MCF 10A (cell line): ENCODE data around the gene CDC14B. TPM values are rescaled to one million over a fixed set of nuclear protein-coding genes. Genes with fewer than 3 reads are reported as not detected.
A peak's percentile ranks its signal among the peaks of the same experiment; 100 is the strongest.

Experiments
- BruUV-seq: library from RNA; stranded (reverse); fragments of 400-500 nt; replicated peaks from 2 replicates; lab custom pipeline; 2021; lab: Mats Ljungman, UMichigan
- CTCF ChIA-PET: fragments of 300-600 bp; sonication (Branson Sonifier 250); formaldehyde crosslinking; extraction: SDS; loops from one replicate; lab custom pipeline; 2021; ENCODE audit warnings: antibody characterized with exemption, inconsistent platforms; lab: Yijun Ruan, JAX
- POLR2A ChIA-PET: fragments of 300-600, 350-650 bp; sonication (Branson Sonifier 250); formaldehyde crosslinking; extraction: SDS; loops from one replicate; lab custom pipeline; 2020; ENCODE audit warnings: antibody characterized with exemption, inconsistent platforms; lab: Yijun Ruan, JAX
- DNase-seq: peaks from one replicate; pipeline ENCODE4 v3.0.0-alpha.2; 2018; ENCODE audit not compliant: unreplicated experiment
- H3K27ac Mint-ChIP-seq: one replicate; pipeline ENCODE4 v1.8.0; 2022; ENCODE audit warnings: mild to moderate bottlenecking, low read depth, mixed read lengths; ENCODE audit not compliant: unreplicated experiment
- H3K27me3 Mint-ChIP-seq: one replicate; pipeline ENCODE4 v1.8.0; 2022; ENCODE audit warnings: mixed read lengths; ENCODE audit not compliant: insufficient read depth, unreplicated experiment
- H3K36me3 Mint-ChIP-seq: one replicate; pipeline ENCODE4 v1.8.0; 2022; ENCODE audit warnings: mild to moderate bottlenecking, moderate library complexity, mixed read lengths; ENCODE audit not compliant: insufficient read depth, unreplicated experiment
- H3K4me1 Mint-ChIP-seq: one replicate; pipeline ENCODE4 v1.8.0; 2022; ENCODE audit warnings: mixed read lengths; ENCODE audit not compliant: insufficient read depth, unreplicated experiment
- H3K4me3 Mint-ChIP-seq: one replicate; pipeline ENCODE4 v1.8.0; 2022; ENCODE audit warnings: mild to moderate bottlenecking, moderate library complexity, mixed read lengths; ENCODE audit not compliant: unreplicated experiment
- H3K9me3 Mint-ChIP-seq: one replicate; pipeline ENCODE4 v1.8.0; 2022; ENCODE audit warnings: mixed read lengths; ENCODE audit not compliant: unreplicated experiment
- intact Hi-C: fragments of 100-400 bp; cut with micrococcal nuclease; formaldehyde crosslinking; loops from 2 replicates; pipeline ENCODE4 v1.14.1; 2022
- total RNA-seq: library from RNA; stranded (reverse); gene quantifications from 2 replicates; pipeline ENCODE4 v1.2.3, GENCODE V29; 2022
- TF ChIP-seq, protein P1 (sequence below): fragments of 200-600 bp; IDR thresholded peaks from one replicate; pipeline ENCODE4 v1.8.0; 2022; ENCODE audit warnings: antibody characterized with exemption, mild to moderate bottlenecking; ENCODE audit not compliant: unreplicated experiment

CDC14B gene
- total RNA-seq, 1 experiment from 2014 or later = 7.0 TPM

DNA sequence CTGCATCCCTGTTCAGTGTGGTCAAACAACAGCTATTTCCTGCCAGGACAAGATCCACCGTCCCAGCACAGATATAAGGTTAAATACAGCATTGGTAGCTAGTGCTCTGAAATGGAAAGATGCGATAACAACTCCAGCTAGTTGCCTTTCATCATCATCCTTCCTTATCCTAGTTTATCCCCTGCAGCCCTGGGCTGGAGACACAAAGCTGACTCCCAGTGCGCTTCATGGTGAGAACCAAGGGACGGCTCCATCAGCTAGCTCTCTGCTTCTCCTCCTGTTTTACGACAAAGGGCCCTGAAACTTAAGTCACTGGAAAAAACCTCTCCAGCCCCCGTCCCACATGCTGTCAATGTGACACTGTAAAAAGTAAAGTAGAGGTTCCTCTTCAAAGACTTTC is 37.9 kb downstream of the CDC14B start:
- no TSS peak for BruUV-seq
- no peak for DNase-seq

DNA sequence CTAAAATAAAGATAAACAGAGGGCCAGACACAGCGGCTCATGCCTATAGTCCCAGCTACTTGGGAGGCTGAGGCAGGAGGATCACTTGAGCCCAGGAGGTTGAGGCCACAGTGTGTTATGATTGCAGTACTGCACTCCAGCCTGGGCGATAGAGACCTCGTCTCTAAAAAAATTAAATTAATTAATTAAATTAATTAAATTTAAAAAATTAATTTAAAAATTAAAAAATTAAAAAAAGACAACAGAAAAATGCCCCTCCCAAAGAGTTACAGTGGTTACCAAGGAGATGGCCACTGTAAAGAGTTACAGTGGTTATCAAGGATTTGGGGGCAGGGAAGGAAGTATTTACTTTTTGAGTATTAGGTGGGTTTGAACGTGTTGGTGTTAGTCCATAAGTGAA is 38.3 kb downstream of the CDC14B start:
- CTCF ChIA-PET = interaction anchor here (1.1 kb wide), 1 partner anchor 18 kb away, joined by 7 read pairs; no protein-coding TSS in a partner anchor

More for the DNA sequence above, 37.9 kb downstream of the CDC14B start:
- H3K27me3 Mint-ChIP-seq = no peaks in the 10 kb centered on the region
- H3K27ac Mint-ChIP-seq = peak overlapping the region; percentile 64
- no peaks in the 10 kb centered on the region for H3K36me3 Mint-ChIP-seq
- ChIA-PET CTCF (interaction anchor here (0.5 to 1.1 kb wide), 2 partner anchors 18 to 35 kb away, joined by 3 to 7 read pairs; no protein-coding TSS in a partner anchor), POLR2A (interaction anchor here (0.8 to 1.2 kb wide), 2 partner anchors 10 to 14 kb away, joined by 3 read pairs; no protein-coding TSS in a partner anchor)
- TF ChIP-seq, protein P1, sequence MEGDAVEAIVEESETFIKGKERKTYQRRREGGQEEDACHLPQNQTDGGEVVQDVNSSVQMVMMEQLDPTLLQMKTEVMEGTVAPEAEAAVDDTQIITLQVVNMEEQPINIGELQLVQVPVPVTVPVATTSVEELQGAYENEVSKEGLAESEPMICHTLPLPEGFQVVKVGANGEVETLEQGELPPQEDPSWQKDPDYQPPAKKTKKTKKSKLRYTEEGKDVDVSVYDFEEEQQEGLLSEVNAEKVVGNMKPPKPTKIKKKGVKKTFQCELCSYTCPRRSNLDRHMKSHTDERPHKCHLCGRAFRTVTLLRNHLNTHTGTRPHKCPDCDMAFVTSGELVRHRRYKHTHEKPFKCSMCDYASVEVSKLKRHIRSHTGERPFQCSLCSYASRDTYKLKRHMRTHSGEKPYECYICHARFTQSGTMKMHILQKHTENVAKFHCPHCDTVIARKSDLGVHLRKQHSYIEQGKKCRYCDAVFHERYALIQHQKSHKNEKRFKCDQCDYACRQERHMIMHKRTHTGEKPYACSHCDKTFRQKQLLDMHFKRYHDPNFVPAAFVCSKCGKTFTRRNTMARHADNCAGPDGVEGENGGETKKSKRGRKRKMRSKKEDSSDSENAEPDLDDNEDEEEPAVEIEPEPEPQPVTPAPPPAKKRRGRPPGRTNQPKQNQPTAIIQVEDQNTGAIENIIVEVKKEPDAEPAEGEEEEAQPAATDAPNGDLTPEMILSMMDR = no peak
- H3K9me3 Mint-ChIP-seq = no peaks in the 10 kb centered on the region
- H3K4me3 Mint-ChIP-seq = no peak overlapping the region
- H3K4me1 Mint-ChIP-seq = peaks cover 11% of the 10 kb centered on the region
- intact Hi-C loops = no loop called here

DNA sequence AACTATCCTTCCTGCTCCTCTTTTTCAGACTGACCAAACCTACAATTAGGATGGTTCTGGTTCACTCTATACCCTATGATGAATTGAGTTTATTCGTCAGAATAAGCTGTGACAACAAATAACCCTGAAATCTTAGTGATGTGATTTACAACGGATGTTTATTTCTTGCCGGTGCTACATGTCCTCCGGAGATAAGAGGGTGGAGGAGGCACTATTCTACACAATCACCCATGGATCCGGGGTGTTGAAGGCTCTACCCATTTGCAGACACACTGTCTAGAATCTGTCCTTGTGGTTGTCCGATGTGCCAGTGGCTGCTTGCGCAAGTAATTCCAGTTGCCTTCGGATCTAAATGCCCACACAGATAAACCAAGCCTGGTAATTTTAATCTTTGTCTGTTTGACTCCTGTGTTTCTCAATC is 44.7 kb downstream of the CDC14B start:
- H3K27me3 Mint-ChIP-seq = no peaks in the 10 kb centered on the region
- BruUV-seq = no TSS peak
- H3K36me3 Mint-ChIP-seq = no peaks in the 10 kb centered on the region
- intact Hi-C loops = no loop called here
- peak; percentile 7 for DNase-seq
- no peak overlapping the region for H3K4me3 Mint-ChIP-seq
- H3K9me3 Mint-ChIP-seq = no peaks in the 10 kb centered on the region
- no peak overlapping the region for H3K27ac Mint-ChIP-seq
- no peaks in the 10 kb centered on the region for H3K4me1 Mint-ChIP-seq
- CTCF ChIA-PET = interaction anchor here (1.4 kb wide), 1 partner anchor 8 kb away, joined by 3 read pairs; no protein-coding TSS in a partner anchor
- TF ChIP-seq, protein P1 = no peak
- POLR2A ChIA-PET = interaction anchor here (0.6 kb wide), 1 partner anchor 205 kb away, joined by 4 read pairs; no protein-coding TSS in a partner anchor

More for the DNA sequence above, 38.3 kb downstream of the CDC14B start:
- no peak for DNase-seq
- H3K27ac Mint-ChIP-seq = no peak overlapping the region
- BruUV-seq = no TSS peak
- no peaks in the 10 kb centered on the region for H3K36me3 Mint-ChIP-seq
- intact Hi-C loops = no loop called here
- no peaks in the 10 kb centered on the region for H3K27me3 Mint-ChIP-seq
- no peaks in the 10 kb centered on the region for H3K9me3 Mint-ChIP-seq
- no peak overlapping the region for H3K4me3 Mint-ChIP-seq
- peaks cover 11% of the 10 kb centered on the region for H3K4me1 Mint-ChIP-seq
- TF ChIP-seq, protein P1 = no peak
- POLR2A ChIA-PET = no interaction called here

DNA sequence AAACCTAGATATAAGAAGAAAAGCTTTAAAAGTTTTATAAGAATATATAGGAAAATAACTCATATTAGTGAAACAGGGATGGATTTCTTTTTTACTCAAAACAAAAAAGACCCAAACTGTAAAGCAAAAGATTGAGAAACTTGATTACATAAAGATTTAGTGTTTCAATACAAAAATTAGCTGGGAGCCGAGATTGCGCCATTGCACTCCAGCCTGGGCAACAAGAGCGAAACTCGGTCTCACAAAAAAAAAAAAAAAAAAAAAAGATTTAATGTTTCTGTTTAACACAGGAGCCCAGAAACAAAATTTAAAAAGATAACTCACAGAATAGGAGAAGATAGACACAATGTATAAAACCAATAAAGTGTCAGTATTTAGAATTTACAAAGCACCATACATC is 45.2 kb downstream of the CDC14B start:
- TF ChIP-seq, protein P1 = no peak
- Mint-ChIP-seq H3K4me1 (no peaks in the 10 kb centered on the region), H3K27me3 (no peaks in the 10 kb centered on the region), H3K4me3 (no peak overlapping the region), H3K27ac (no peak overlapping the region), H3K36me3 (no peaks in the 10 kb centered on the region), H3K9me3 (no peaks in the 10 kb centered on the region)
- ChIA-PET CTCF (no interaction called here), POLR2A (no interaction called here)
- BruUV-seq = no TSS peak
- DNase-seq = no peak
- intact Hi-C loops = no loop called here
